Measurements from ENCODE around the gene FTHL17.

Gene FTHL17

DNA sequence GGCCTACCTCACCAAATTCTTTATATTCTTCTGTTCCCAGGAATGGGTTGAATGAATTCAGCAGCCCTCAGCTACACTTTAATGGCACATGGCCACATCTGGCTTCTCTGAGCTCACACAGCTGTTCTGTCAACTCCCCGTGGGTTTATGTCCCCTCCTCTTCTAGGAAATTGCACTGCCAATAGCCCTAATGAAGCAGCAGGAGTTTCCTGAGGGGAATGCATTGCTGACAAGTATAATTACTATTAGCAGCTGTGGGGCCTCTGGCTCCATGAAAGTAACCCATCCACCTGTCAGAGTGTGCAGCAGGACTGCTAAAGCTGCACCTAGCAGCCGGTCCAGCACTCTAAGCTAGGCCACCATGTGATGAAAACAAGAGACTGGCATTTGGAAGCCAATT lies 50.3 kb downstream of the FTHL17 start:
- Histone ChIP-seq H3K4me3 (no peak overlapping the region), H3K27ac (no peak overlapping the region), H3K9ac (ENCODE audit: insufficient read length) (no peak overlapping the region), H3K9me3 (ENCODE audit: low read depth, low read length) (no peaks in the 10 kb centered on the region), H3K36me3 (ENCODE audit: insufficient read depth, low read length) (no peaks in the 10 kb centered on the region)
- no peak for DNase-seq (ENCODE audit: low read depth, low spot score)
- no peak for TF ChIP-seq POLR2AphosphoS5 (IDR thresholded peaks at IDR 0.05; ENCODE audit: borderline replicate concordance, low read depth, low read length)
- TF ChIP-seq FOXP2 (optimal IDR thresholded peaks at IDR 0.05; ENCODE audit: control extremely low read depth, extremely low read length, insufficient read depth), result no peak
- TF ChIP-seq EZH2 (IDR thresholded peaks at IDR 0.05), result no peak

Data from SK-N-MC (cell line).